ENCODE measurements around the gene SBK1. TPM values are rescaled to one million over a fixed set of nuclear protein-coding genes. Genes with fewer than 3 reads are reported as not detected.

Gene SBK1
- total RNA-seq, 1 donor from 2014 or later = 4.6 TPM

DNA sequence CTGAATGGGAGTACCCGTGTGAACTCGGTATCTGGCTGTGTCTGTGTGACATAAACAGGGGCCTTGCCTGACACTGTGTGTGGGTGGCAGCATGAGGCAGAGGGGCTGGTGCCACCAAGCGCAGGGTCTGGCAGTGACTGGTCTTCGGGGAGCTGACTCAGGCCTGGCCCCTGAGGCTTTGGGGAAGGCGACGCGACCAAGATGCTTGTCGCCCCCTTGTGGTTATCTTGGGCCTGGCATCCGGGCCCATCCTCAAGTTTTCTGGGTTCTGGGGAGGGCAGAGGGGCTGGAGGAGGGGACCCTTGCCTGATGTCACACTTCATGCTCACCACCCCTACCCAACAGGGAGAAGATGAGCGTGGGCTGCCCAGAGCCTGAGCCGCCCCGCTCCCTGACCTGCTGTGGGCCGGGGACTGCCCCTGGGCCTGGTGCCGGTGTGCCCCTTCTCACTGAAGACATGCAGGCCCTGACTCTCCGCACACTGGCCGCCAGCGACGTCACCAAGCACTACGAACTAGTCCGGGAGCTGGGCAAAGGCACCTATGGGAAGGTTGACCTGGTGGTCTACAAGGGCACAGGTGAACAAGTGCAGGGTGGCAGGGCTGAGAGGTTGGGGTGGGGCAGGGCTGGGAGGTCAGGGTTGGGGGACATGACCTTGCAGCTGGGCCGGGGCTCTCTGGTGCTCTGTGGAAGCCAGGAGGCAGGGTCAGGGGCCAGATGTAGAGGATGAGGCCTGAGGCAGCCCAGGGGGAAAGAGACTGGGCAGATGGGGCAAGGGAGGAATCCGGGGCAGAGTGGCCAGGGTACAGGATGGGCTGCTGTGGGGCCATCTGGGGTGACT, 24.9 kb downstream of the SBK1 start:
- Histone ChIP-seq H3K9ac (no peak overlapping the region), H3K27me3 (no peaks in the 10 kb centered on the region), H3K4me3 (no peak overlapping the region), H3K79me2 (ENCODE audit: low read depth) (no peaks in the 10 kb centered on the region), H3F3A (ENCODE audit: low read depth) (no peaks in the 10 kb centered on the region), H3K36me3 (no peaks in the 10 kb centered on the region), H2AFZ (replicated peaks) (no peak overlapping the region), H3K27ac (no peak overlapping the region), H3K4me2 (no peak overlapping the region), H4K20me1 (ENCODE audit: low read depth) (peaks cover 55% of the 10 kb centered on the region), H3K4me1 (no peaks in the 10 kb centered on the region), H3K9me3 (ENCODE audit: low read depth) (no peaks in the 10 kb centered on the region)
- TF ChIP-seq, protein P1, sequence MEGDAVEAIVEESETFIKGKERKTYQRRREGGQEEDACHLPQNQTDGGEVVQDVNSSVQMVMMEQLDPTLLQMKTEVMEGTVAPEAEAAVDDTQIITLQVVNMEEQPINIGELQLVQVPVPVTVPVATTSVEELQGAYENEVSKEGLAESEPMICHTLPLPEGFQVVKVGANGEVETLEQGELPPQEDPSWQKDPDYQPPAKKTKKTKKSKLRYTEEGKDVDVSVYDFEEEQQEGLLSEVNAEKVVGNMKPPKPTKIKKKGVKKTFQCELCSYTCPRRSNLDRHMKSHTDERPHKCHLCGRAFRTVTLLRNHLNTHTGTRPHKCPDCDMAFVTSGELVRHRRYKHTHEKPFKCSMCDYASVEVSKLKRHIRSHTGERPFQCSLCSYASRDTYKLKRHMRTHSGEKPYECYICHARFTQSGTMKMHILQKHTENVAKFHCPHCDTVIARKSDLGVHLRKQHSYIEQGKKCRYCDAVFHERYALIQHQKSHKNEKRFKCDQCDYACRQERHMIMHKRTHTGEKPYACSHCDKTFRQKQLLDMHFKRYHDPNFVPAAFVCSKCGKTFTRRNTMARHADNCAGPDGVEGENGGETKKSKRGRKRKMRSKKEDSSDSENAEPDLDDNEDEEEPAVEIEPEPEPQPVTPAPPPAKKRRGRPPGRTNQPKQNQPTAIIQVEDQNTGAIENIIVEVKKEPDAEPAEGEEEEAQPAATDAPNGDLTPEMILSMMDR (IDR thresholded peaks at IDR 0.05) = peak; percentile 82
- TF ChIP-seq EZH2 (IDR thresholded peaks at IDR 0.05) = no peak
- no peak for TF ChIP-seq EZH2phosphoT487 (IDR thresholded peaks at IDR 0.05)
- peak; percentile 76 for DNase-seq (ENCODE audit: low spot score)
- no peaks in the 10 kb centered on the region for H3K4me1 Mint-ChIP-seq
- H3K27ac Mint-ChIP-seq = no peak overlapping the region
- peaks cover 6% of the 10 kb centered on the region for H3K27me3 Mint-ChIP-seq (ENCODE audit: insufficient read depth, low read depth)
- H3K4me3 Mint-ChIP-seq = no peak overlapping the region
- no peaks in the 10 kb centered on the region for H3K9me3 Mint-ChIP-seq
- H3K36me3 Mint-ChIP-seq = peaks cover 16% of the 10 kb centered on the region

DNA sequence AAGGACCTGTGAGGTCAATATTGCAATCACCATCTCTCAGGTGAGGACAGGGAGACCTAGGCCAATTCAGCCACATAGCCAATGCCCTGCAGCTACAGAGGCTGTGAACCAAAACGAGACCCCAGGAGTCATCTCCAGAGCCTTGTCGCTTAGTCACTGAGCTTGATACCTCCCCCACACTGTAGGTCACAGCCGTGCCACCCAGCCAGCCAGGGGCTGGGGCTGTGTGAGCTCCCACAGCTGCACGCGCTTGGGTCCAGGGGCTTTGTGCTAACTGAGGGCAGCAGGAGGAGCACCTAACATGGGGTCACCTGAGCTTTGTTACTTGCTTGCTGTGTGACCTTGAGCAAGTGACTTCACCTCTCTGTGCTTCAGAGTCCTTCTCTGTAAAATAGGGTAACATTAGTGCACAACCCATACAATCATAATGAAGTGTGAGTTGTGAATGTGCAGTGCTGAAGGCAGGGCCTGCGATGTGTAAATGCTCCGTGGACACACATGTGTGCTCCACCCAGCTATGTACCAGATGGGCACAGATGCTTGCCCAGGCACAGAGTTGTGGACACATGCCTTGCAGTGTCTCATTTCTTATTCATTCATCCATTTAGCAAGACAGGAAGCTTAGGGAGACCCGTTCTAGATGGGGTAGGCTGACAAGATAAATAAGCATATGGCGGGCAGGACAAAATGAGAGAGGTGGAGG, 25.9 kb downstream of the SBK1 start:
- Histone ChIP-seq H3K4me1 (no peaks in the 10 kb centered on the region), H3K9ac (no peak overlapping the region), H3K79me2 (ENCODE audit: low read depth) (no peaks in the 10 kb centered on the region), H4K20me1 (ENCODE audit: low read depth) (peaks cover 46% of the 10 kb centered on the region), H3K9me3 (ENCODE audit: low read depth) (no peaks in the 10 kb centered on the region), H3K27ac (no peak overlapping the region), H3F3A (ENCODE audit: low read depth) (no peaks in the 10 kb centered on the region), H3K4me2 (no peak overlapping the region), H3K36me3 (no peaks in the 10 kb centered on the region), H3K4me3 (no peak overlapping the region), H3K27me3 (no peaks in the 10 kb centered on the region), H2AFZ (replicated peaks) (no peak overlapping the region)
- H3K4me3 Mint-ChIP-seq = no peak overlapping the region
- H3K36me3 Mint-ChIP-seq = peaks cover 13% of the 10 kb centered on the region
- peaks cover 6% of the 10 kb centered on the region for H3K27me3 Mint-ChIP-seq (ENCODE audit: insufficient read depth, low read depth)
- no peaks in the 10 kb centered on the region for H3K9me3 Mint-ChIP-seq
- no peak overlapping the region for H3K27ac Mint-ChIP-seq
- H3K4me1 Mint-ChIP-seq = no peaks in the 10 kb centered on the region
- TF ChIP-seq, protein P1 (IDR thresholded peaks at IDR 0.05) = no peak
- TF ChIP-seq EZH2phosphoT487 (IDR thresholded peaks at IDR 0.05) = no peak
- no peak for TF ChIP-seq EZH2 (IDR thresholded peaks at IDR 0.05)
- no peak for DNase-seq (ENCODE audit: low spot score)

DNA sequence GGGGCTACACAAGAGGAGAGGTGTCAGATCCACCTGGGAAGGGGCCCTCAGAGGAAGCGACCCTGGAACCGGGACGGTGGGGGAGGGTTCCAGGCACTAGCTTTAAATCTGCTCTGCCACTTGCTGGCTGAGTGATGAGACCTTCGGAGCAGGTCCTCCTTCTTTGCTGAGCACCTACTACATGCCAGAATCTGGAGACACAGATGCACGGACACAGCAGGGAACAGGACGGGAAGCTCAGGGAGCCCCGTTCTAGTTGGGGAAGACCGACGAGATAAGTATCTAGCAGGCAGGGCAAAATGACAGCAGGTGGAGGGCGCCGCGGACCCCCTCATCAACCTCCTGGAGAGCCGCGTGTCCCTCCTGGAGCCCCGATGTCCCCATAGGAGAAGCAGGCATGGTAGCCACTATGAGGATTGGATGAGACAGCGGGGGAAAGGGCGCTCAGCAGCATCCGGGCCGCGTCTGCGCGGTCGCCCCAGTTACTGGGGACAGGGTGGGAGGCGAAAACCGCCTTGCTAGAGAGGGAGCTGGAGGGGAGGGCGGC, 27.2 kb downstream of the SBK1 start:
- Mint-ChIP-seq H3K27ac (peak overlapping the region; percentile 72), H3K4me1 (no peaks in the 10 kb centered on the region), H3K27me3 (ENCODE audit: insufficient read depth, low read depth) (peaks cover 6% of the 10 kb centered on the region), H3K9me3 (no peaks in the 10 kb centered on the region), H3K36me3 (peaks cover 13% of the 10 kb centered on the region), H3K4me3 (no peak overlapping the region)
- H3K4me1 ChIP-seq = no peaks in the 10 kb centered on the region
- no peak overlapping the region for H3K9ac ChIP-seq
- no peaks in the 10 kb centered on the region for H3K9me3 ChIP-seq (ENCODE audit: low read depth)
- no peak overlapping the region for H2AFZ ChIP-seq (replicated peaks)
- H3F3A ChIP-seq (ENCODE audit: low read depth) = no peaks in the 10 kb centered on the region
- DNase-seq (ENCODE audit: low spot score) = no peak
- no peak overlapping the region for H3K4me2 ChIP-seq
- H3K27me3 ChIP-seq = no peaks in the 10 kb centered on the region
- H3K4me3 ChIP-seq = no peak overlapping the region
- no peaks in the 10 kb centered on the region for H3K36me3 ChIP-seq
- no peak overlapping the region for H3K27ac ChIP-seq
- no peaks in the 10 kb centered on the region for H3K79me2 ChIP-seq (ENCODE audit: low read depth)
- no peak for TF ChIP-seq EZH2phosphoT487 (IDR thresholded peaks at IDR 0.05)
- no peak for TF ChIP-seq EZH2 (IDR thresholded peaks at IDR 0.05)
- H4K20me1 ChIP-seq (ENCODE audit: low read depth) = peaks cover 37% of the 10 kb centered on the region

Data from neural progenitor cell (in vitro differentiated cells).